T1000 (cell line): ENCODE data around the gene USHBP1.
A peak's percentile ranks its signal among the peaks of the same experiment; 100 is the strongest.

Experiments used
- DNase-seq: peaks from one replicate; lab custom pipeline; 2025; ENCODE audit warnings: mixed read lengths; lab: John Stamatoyannopoulos, UW

Gene USHBP1

DNA sequence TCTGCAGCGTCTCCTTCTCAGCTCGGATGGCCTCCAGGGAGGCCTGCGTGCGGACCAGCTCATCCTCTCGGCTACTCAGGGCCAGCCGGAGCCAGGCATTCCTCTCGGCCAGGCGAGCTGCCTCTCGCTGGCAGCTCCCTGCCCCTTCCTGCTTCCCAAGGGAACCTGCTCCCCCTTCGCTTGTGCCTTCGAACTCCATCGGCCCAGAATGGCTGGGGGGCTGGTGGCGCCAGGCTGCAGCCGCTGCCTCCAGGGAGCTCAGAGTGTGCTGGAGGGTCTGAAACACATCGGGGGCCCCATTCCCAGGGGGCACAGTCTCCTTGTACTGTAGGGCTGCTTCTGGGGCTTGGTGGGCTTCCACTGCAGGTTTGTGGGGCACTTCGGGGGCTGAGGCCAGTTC, 2.0 kb downstream of the USHBP1 start:
- no peak for DNase-seq

DNA sequence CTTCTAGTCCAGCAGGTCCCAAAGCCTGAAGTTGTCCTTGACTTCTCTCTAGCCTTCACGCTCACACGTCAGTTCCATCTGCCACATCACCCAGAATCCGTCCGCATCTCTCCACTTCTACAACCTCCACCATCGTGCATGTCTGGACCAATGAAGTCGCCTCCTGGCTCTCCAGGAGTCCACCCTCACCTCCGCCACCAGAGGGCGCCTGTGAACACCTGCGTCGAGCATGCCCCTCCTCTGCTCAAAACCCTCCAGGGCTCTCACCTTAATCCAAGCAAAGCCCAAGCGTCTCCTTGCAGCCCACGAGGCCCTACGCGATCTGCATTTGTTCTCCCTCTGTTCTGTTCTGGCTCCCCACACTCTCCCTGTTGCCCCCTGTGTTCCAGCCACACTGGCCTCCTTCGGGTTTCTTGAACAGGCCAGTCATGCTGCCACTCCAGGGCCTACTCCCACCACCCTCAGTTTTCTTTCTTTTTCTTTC, 3.7 kb downstream of the USHBP1 start:
- peak; percentile 45 for DNase-seq

GRCh38 chr19:17259934-17260333, 4.6 kb downstream of the USHBP1 start:
- no peak for DNase-seq

- no peak for DNase-seq
Measured at GRCh38 chr19:17259118-17259780, 5.3 kb downstream of the USHBP1 start.

DNA sequence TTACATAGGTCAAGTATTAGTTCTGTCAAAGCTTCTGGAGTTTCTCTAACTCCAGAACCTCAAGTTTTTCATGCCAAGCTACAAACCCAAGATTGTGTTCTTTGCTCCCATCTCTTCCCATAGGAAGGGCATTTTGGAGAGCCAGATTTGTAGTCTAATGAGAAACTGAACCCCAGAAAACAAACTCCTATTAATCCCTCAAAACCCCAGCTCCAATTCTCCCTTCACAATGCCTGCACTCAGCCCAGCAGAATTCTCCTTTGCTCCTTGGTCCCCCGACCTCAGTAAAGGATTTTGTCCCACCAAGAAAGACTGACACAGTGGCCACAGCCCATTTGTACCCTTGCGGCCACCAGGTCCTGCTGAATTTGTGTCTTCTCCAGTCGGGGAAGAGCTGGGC, 8.4 kb downstream of the USHBP1 start:
- DNase-seq = no peak

GRCh38 chr19:17255150-17255621, 9.4 kb downstream of the USHBP1 start:
- no peak for DNase-seq

DNA sequence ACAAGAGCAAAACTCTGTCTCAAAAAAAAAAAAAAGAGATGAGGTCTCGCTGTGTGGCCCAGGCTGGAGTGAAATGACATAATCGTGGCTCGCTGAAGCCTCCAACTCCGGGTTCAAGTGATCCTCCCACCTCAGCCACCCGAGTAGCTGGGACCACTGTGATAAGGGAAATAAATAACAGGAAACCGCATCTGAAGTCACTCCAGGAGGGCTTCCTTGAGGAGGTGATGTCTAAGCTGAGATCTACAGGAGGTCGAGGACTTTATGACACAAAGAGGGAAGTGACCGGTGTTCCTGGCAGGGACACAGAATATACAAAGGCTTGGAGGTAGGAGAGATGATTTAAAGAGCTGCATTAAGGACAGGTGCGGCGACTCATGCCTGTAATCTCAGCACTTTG, 9.9 kb downstream of the USHBP1 start:
- no peak for DNase-seq

- DNase-seq = no peak
Measured at GRCh38 chr19:17249887-17250548, 14.5 kb downstream of the USHBP1 start.

GRCh38 chr19:17248011-17248776, 16.4 kb downstream of the USHBP1 start:
- DNase-seq = no peak

GRCh38 chr19:17246681-17247425, 17.7 kb downstream of the USHBP1 start:
- no peak for DNase-seq

GRCh38 chr19:17245535-17245984, 19.0 kb downstream of the USHBP1 start, which contains the start of gene NR2F6:
Gene NR2F6 (minus strand): TSS chr19:17245919. CDS start chr19:17245220, 699 bp downstream.
- DNase-seq = no peak

- no peak for DNase-seq
Measured at GRCh38 chr19:17244618-17245534, 19.7 kb downstream of the USHBP1 start.

GRCh38 chr19:17243830-17244617, 20.5 kb downstream of the USHBP1 start:
- DNase-seq = peak; percentile 14

- no peak for DNase-seq
Measured at GRCh38 chr19:17243211-17243829, 21.2 kb downstream of the USHBP1 start.

GRCh38 chr19:17242431-17243208, 21.9 kb downstream of the USHBP1 start:
- DNase-seq = no peak

DNA sequence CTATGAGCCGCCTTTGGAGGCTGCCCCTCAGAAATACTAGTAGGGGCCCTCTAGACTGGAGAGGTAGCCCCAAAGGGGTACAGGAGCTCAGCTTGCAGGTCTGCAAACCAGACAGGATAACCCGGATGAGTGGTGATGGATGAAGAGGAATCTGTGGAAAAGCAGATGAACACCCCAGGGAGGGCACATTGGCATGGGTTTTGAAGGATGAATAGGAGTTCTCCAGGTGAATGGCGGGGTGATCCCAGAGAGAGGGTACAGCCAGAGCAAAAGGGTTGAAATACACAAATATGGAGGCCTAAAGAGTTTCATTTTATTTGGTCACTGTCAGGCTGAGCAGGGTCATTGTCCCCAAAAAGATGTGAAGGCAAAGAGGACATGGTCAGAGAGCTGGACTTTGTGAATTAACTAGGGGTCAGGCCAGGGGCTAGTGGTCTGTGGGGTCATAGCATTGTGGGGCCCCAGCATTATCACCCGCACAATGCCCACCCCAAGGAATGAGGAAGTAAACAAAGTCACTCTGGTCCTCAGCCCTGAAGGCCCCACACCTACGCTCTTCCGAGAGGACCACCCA, 23.6 kb downstream of the USHBP1 start:
- no peak for DNase-seq

DNA sequence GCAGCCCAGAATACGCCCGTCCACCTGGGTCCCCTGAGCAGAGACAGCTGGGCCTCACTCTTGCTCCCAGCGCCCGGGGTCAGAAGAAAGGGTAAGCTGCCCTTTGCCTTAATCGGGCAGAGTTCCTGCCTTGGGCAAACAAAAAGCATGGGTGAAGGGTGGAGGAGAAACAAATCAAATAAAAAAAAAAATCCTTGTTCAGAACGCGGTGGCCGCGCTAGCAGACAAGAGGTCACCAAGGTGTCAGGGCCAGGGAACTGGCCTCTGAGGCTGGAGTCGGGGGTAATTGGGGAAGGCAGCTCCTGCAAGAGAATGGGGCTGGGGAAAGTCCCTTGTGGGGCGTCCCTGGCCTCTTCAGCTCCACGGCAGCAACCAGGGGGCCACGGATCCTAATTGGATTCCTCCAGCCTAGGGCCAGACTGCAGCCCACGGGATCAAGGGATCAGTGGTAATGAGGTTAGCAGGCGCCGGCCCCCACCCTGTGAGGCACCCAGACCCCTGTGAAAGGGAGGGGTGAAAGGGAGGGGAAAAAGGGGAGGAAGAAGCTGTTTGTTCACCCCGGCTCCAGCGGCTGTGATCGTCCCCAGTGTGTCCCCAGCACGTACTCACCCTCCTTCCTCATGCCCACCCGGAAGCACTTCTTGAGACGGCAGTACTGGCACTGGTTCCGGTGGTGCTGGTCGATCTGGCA, 24.3 kb downstream of the USHBP1 start:
- DNase-seq = no peak
